Measurements from ENCODE around the gene ANKIB1.

DNA sequence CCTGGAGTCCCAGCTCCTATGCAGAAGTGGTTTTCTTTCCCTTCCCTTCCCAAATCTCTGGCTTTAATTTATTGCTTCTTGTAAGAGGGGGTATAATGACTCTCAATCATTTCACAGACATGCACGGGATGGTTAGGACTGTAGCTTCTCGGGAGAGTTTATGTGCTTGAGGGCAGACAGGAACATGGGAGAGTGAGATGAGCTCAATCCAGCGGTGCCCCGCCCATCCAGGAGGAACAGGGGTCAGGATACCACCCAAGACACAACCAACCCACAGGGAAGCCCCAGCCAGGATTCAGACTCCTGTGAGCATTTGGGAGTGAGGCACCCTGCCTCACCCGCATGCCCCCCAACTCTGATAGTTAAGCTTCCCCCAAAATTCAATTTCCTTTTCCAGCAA lies 167.8 kb downstream of the ANKIB1 start:
- TF ChIP-seq, protein P1, sequence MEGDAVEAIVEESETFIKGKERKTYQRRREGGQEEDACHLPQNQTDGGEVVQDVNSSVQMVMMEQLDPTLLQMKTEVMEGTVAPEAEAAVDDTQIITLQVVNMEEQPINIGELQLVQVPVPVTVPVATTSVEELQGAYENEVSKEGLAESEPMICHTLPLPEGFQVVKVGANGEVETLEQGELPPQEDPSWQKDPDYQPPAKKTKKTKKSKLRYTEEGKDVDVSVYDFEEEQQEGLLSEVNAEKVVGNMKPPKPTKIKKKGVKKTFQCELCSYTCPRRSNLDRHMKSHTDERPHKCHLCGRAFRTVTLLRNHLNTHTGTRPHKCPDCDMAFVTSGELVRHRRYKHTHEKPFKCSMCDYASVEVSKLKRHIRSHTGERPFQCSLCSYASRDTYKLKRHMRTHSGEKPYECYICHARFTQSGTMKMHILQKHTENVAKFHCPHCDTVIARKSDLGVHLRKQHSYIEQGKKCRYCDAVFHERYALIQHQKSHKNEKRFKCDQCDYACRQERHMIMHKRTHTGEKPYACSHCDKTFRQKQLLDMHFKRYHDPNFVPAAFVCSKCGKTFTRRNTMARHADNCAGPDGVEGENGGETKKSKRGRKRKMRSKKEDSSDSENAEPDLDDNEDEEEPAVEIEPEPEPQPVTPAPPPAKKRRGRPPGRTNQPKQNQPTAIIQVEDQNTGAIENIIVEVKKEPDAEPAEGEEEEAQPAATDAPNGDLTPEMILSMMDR (conservative IDR thresholded peaks at IDR 0.05; ENCODE audit: low read length) = no peak
- TF ChIP-seq EZH2phosphoT487 (IDR thresholded peaks at IDR 0.05; ENCODE audit: borderline replicate concordance, low read depth, low read length) = no peak

Data from OCI-LY7 (cell line).